Left ventricle myocardium inferior (tissue), 1 donor: ENCODE data around the gene DCBLD1. TPM values are rescaled to one million over a fixed set of nuclear protein-coding genes. Genes with fewer than 3 reads are reported as not detected.

Experiments
- DNase-seq: peaks from one replicate; pipeline ENCODE4 v3.0.0-alpha.2; 2020
- H3K27ac ChIP-seq: fragments of 200-600 bp; replicated peaks from 2 replicates; pipeline ENCODE4 v1.8.0; 2021
- H3K27me3 ChIP-seq: fragments of 200-600 bp; 2 replicates; pipeline ENCODE4 v1.8.0; 2021; ENCODE audit warnings: low read depth
- H3K36me3 ChIP-seq: fragments of 200-600 bp; 2 replicates; pipeline ENCODE4 v1.8.0; 2021
- H3K4me1 ChIP-seq: fragments of 200-600 bp; 2 replicates; pipeline ENCODE4 v1.8.0; 2021
- H3K4me3 ChIP-seq: fragments of 200-600 bp; 2 replicates; pipeline ENCODE4 v1.8.0; 2021; ENCODE audit warnings: mild to moderate bottlenecking, moderate library complexity
- H3K9me3 ChIP-seq: fragments of 200-600 bp; replicated peaks from 2 replicates; pipeline ENCODE4 v1.8.0; 2021
- intact Hi-C: fragments of 100-400 bp; cut with micrococcal nuclease; formaldehyde crosslinking; loops from one replicate; pipeline ENCODE4 v1.11.0; 2022
- total RNA-seq: library from RNA; stranded (reverse); fragmentation: NEBNext Ultra II Directional; extraction: Animal tissue kit (Norgen Biotek cat#: 25700); gene quantifications from one replicate; pipeline ENCODE4 v1.2.1, GENCODE V29; 2021
- TF ChIP-seq, protein P1 (sequence below): fragments of 200-600 bp; IDR thresholded peaks from 2 replicates; pipeline ENCODE4 v1.8.0; 2021; ENCODE audit warnings: antibody characterized with exemption, mild to moderate bottlenecking, borderline replicate concordance
- donor health status: DM: no; HTN: yes; CAD: no; lungs with severe emphysema.

DCBLD1 gene
- total RNA-seq, 1 donor from 2014 or later, result 5.5 TPM

DNA sequence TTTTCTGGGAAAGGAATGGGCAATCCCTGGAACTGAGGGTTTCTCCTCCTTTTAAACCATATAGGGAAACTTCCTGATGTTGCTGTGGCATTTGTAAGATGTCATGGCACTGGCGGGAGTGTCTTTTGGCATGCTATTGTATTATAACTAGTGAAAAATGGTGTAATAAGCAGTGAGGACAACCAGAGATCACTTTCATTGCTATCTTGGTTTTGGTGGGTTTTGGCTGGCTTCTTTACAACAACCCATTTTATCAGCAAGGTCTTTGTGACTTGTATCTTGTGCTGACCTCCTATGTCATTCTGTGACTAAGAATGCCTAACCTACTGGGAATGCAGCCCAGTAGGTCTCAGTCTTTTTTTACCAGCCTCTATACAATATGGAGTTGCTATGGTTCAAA lies 9.1 kb upstream of the DCBLD1 start:
- no peaks in the 10 kb centered on the region for H3K36me3 ChIP-seq
- H3K4me1 ChIP-seq, result peaks cover 2% of the 10 kb centered on the region
- H3K27me3 ChIP-seq, result peaks cover 5% of the 10 kb centered on the region
- no peak overlapping the region for H3K27ac ChIP-seq
- intact Hi-C loops, result no loop called here
- H3K9me3 ChIP-seq, result no peaks in the 10 kb centered on the region
- no peak for DNase-seq
- no peak overlapping the region for H3K4me3 ChIP-seq
- TF ChIP-seq, protein P1, sequence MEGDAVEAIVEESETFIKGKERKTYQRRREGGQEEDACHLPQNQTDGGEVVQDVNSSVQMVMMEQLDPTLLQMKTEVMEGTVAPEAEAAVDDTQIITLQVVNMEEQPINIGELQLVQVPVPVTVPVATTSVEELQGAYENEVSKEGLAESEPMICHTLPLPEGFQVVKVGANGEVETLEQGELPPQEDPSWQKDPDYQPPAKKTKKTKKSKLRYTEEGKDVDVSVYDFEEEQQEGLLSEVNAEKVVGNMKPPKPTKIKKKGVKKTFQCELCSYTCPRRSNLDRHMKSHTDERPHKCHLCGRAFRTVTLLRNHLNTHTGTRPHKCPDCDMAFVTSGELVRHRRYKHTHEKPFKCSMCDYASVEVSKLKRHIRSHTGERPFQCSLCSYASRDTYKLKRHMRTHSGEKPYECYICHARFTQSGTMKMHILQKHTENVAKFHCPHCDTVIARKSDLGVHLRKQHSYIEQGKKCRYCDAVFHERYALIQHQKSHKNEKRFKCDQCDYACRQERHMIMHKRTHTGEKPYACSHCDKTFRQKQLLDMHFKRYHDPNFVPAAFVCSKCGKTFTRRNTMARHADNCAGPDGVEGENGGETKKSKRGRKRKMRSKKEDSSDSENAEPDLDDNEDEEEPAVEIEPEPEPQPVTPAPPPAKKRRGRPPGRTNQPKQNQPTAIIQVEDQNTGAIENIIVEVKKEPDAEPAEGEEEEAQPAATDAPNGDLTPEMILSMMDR, result no peak

DNA sequence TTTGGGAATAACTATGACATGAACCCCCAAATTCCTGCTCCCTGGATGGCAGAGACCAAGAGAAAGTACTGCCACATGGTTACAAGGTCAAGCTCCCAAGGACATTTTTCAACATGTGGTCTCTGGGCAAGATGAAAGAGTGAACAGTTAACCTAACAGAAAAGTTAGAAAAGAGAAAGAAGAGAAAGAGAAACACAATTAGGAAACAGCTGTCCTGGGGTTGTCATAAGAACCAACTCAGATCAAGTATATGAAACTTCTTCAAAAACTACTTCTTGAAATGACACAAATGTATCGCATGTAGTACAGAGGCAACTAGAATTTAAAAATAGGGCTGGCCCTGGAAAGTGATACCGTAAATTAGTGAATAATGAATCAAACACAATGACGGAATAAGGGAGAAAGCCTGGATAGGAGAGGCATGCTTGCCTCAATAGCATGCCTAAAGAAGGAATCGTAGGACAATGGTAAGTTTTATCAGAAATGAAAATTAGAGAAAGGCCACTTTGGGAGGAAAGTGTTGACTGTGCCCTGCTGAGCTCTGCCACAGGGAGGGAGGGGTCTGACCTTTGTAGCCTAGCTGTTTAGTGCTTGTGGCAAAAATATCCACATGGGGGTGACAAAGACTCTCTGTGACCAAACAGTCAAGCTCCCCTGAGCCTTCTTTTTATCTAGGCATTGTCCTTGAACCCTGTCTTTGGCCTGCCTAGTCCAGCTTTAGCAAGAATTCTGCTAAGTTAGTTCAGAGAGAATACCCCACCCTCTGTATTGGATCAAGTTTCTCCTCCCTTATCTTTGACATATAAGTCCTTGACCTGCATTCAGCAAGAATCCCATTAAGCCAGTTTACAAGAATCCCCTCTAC lies 4.3 kb upstream of the DCBLD1 start:
- Histone ChIP-seq H3K4me1 (peaks cover 13% of the 10 kb centered on the region), H3K9me3 (no peaks in the 10 kb centered on the region), H3K27ac (no peak overlapping the region), H3K36me3 (no peaks in the 10 kb centered on the region), H3K27me3 (no peaks in the 10 kb centered on the region), H3K4me3 (no peak overlapping the region)
- intact Hi-C loops, result no loop called here
- TF ChIP-seq, protein P1, result peak; percentile 53
- DNase-seq, result no peak

DNA sequence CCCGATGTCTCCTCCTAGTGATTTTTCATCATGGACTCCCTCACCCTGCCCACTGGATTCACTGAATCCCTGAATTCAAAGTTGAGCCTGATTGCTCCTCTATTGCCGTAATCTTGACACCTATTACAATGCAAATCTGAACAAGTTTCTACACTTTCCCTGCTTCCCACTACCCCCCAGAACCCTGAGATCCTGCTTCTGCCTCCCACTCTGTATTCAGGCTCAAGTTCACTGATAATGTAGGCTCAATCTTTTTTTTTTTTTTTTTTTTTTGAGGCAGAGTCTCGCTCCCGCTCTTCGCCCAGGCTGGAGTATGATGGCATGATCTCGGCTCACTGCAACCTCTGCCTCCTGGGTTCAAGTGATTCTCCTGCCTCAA lies 3.6 kb upstream of the DCBLD1 start:
- DNase-seq, result no peak
- intact Hi-C loops, result no loop called here
- TF ChIP-seq, protein P1, result no peak
- peaks cover 20% of the 10 kb centered on the region for H3K4me1 ChIP-seq
- no peaks in the 10 kb centered on the region for H3K27me3 ChIP-seq
- no peaks in the 10 kb centered on the region for H3K36me3 ChIP-seq
- H3K27ac ChIP-seq, result no peak overlapping the region
- H3K4me3 ChIP-seq, result no peak overlapping the region
- H3K9me3 ChIP-seq, result no peaks in the 10 kb centered on the region

DNA sequence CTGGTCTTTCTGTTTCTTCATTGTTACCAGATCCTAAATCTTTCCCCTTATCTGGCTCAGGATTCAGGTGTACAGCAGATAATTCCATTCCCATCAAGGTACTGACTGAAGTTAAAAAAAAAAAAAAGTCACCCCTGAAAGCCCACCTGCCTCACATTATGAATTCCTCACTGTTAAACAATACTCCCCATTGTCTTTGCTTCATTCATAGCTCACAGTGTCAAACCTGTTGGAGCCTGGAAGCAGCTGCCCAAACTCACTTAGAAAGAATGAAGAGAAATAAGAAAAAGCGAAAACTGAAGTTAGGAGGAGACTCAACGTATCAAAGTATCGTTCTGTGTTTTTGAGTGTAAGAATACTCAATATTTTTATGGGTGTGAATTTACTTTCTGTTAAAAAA lies 1.8 kb upstream of the DCBLD1 start:
- Histone ChIP-seq H3K36me3 (no peaks in the 10 kb centered on the region), H3K4me1 (peaks cover 34% of the 10 kb centered on the region), H3K9me3 (no peaks in the 10 kb centered on the region), H3K27me3 (no peaks in the 10 kb centered on the region), H3K4me3 (no peak overlapping the region), H3K27ac (no peak overlapping the region)
- intact Hi-C loops, result no loop called here
- DNase-seq, result no peak
- TF ChIP-seq, protein P1, result no peak

DNA sequence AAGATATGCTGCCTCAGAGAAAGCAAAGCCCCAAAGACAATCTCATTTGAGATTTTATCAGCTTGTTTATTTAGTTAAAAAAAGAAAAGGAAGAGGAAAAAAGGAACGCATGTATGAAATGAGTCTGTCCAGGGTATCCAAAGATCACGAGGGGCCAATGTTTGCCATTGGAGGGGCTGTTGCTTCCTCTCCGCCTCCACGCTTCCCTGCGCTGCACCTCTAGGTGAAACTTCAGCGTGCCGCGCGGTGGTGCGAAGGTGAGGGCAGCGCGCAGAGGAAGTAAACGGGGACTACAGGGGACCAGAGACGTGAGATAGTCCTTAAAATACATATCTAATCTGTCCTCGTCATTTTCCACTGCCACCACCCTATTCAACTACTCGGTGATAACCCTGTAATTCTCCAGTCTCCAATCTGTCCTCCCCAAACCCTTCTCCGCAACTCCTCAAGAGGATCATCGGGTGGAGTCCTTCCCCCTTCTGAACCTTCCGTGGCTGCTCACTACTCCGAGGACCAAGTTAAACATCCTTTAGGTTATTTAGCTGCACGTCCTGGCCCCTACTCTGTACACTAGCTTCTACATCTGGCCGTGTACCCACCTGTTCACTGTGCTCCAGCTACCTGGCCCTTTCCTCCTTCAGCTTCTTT lies 1.1 kb upstream of the DCBLD1 start:
- Histone ChIP-seq H3K27ac (peak overlapping the region; percentile 91), H3K36me3 (no peaks in the 10 kb centered on the region), H3K4me1 (peaks cover 34% of the 10 kb centered on the region), H3K27me3 (no peaks in the 10 kb centered on the region), H3K9me3 (no peaks in the 10 kb centered on the region), H3K4me3 (no peak overlapping the region)
- intact Hi-C loops, result no loop called here
- TF ChIP-seq, protein P1, result no peak
- DNase-seq, result no peak
